Measurements from ENCODE around the gene PSMD6. TPM values are rescaled to one million over a fixed set of nuclear protein-coding genes. Genes with fewer than 3 reads are reported as not detected.

The PSMD6 gene
- polyA plus RNA-seq, 1 donor from 2014 or later = 150 TPM

DNA sequence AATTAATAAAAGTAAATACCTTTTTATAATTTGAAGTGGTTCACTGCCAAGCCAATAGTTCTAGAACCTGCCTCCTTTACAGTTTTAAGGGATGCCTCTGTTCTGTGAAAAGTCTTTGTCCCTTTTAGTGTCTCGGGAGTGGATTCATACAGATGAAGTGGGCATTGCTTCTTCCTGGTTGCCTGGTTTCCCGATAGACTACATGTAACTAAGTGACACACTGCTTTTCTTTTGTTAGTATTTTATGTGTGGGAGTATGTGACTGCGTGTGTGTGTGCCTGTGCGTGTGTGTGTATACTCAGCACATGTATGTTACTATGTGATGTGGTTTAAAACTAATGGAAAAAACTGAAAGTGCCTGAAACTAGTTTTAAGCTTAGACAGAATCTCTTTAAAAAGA, 21.1 kb downstream of the PSMD6 start (continued):
- TF ChIP-seq, protein P1, sequence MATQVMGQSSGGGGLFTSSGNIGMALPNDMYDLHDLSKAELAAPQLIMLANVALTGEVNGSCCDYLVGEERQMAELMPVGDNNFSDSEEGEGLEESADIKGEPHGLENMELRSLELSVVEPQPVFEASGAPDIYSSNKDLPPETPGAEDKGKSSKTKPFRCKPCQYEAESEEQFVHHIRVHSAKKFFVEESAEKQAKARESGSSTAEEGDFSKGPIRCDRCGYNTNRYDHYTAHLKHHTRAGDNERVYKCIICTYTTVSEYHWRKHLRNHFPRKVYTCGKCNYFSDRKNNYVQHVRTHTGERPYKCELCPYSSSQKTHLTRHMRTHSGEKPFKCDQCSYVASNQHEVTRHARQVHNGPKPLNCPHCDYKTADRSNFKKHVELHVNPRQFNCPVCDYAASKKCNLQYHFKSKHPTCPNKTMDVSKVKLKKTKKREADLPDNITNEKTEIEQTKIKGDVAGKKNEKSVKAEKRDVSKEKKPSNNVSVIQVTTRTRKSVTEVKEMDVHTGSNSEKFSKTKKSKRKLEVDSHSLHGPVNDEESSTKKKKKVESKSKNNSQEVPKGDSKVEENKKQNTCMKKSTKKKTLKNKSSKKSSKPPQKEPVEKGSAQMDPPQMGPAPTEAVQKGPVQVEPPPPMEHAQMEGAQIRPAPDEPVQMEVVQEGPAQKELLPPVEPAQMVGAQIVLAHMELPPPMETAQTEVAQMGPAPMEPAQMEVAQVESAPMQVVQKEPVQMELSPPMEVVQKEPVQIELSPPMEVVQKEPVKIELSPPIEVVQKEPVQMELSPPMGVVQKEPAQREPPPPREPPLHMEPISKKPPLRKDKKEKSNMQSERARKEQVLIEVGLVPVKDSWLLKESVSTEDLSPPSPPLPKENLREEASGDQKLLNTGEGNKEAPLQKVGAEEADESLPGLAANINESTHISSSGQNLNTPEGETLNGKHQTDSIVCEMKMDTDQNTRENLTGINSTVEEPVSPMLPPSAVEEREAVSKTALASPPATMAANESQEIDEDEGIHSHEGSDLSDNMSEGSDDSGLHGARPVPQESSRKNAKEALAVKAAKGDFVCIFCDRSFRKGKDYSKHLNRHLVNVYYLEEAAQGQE (IDR thresholded peaks at IDR 0.05; ENCODE audit: borderline replicate concordance) = no peak

DNA sequence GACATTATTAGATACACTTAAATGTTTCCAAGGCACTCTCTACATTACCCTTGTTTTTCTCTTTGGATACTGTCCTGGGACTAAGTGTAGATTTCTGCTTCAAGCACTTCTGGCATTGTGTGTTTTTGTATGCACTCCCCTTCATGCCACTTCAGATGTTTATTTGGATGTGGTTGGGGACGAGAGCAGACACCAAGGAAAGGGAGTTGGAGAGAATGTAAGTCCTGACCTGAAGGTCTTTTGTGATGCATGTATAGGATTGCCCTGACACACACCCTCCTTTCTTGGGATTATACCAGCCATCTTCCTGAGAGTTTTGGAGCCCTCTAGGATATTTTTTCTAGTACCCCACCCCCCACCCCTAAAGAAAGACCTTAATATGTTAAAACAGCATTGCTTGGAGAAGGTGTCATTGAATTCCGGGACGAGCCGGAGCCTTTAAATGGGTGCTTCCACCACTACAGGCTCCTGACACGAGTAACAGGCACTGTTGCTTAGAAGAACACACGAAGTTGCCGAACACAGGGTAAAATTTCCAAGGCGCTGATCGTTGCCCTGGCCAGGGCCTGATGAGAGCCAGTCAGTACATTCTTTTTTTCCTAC, 22.7 kb downstream of the PSMD6 start:
- H4K20me1 ChIP-seq (ENCODE audit: insufficient read depth) = no peaks in the 10 kb centered on the region
- no peak overlapping the region for H3K4me3 ChIP-seq (ENCODE audit: low read length)
- H3F3A ChIP-seq (ENCODE audit: insufficient read depth, low read length, poor library complexity, severe bottlenecking) = no peaks in the 10 kb centered on the region
- no peak overlapping the region for H3K9ac ChIP-seq (ENCODE audit: low read length)
- TF ChIP-seq SMC3 (conservative IDR thresholded peaks at IDR 0.05; ENCODE audit: poor library complexity) = no peak
- TF ChIP-seq, protein P1 (IDR thresholded peaks at IDR 0.05; ENCODE audit: borderline replicate concordance) = no peak
- TF ChIP-seq POLR2AphosphoS5 (IDR thresholded peaks at IDR 0.05) = no peak
- no peak for TF ChIP-seq TAF1 (IDR thresholded peaks at IDR 0.05; ENCODE audit: low read depth)
- H3K27me3 ChIP-seq (ENCODE audit: insufficient read depth, low read depth, low read length) = no peaks in the 10 kb centered on the region
- no peaks in the 10 kb centered on the region for H3K79me2 ChIP-seq (replicated peaks; ENCODE audit: insufficient read depth, low read length)
- H3K27ac ChIP-seq (ENCODE audit: low read length) = no peak overlapping the region
- no peaks in the 10 kb centered on the region for H3K9me2 ChIP-seq (ENCODE audit: insufficient read depth, low read length)
- no peaks in the 10 kb centered on the region for H3K9me3 ChIP-seq (ENCODE audit: low read length)
- peaks cover 10% of the 10 kb centered on the region for H3K36me3 ChIP-seq (ENCODE audit: insufficient read depth, low read length)
- H2AFZ ChIP-seq (ENCODE audit: low read depth, low read length) = no peak overlapping the region
- H3K4me2 ChIP-seq (ENCODE audit: low read length) = no peak overlapping the region

DNA sequence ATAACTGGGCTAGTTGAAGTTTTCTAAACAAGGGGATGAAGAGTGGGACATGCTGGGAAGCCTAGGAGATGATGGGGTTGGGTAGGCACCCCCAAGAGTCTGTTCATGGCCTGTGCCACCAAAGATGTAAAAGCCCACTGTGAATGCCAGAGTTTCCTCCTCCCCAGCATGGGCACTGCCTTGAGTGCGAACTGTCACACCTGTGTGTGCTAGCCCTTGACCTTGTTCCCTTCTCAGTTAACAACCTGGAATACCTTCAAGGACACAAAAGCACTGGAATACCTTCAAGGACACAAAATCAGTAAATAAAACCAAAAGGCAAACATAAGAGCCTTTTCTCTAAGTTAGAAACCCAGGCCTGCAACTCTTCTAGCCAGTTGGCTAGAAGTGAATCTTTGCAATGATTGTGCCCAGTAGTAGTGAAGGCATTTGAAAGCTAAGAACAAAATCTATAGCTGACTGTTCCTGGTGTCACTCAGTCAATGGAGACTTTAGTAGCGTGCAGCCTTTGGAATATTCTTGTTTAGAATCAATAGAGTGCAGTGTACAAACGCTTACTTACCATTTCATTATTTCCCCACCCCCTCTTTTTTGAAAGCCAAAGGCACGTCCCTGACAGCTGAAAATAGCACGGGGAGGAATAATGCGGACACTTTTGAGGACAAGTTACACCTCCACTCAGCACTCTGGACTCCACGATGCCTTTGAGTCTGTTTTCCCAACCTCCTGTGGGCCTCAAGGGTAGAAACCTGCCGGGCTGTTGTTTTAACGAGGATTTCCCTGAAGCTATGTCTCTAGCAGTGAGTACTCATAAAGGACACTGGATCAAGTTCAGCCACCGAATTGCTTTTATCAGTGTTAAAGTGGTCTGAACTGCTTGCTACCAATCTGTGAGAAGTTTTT, 24.2 kb downstream of the PSMD6 start:
- H3K36me3 ChIP-seq (ENCODE audit: insufficient read depth, low read length) = peaks cover 10% of the 10 kb centered on the region
- no peak overlapping the region for H3K27ac ChIP-seq (ENCODE audit: low read length)
- no peaks in the 10 kb centered on the region for H3K9me2 ChIP-seq (ENCODE audit: insufficient read depth, low read length)
- no peaks in the 10 kb centered on the region for H3K27me3 ChIP-seq (ENCODE audit: insufficient read depth, low read depth, low read length)
- H3K9me3 ChIP-seq (ENCODE audit: low read length) = no peaks in the 10 kb centered on the region
- H3K4me3 ChIP-seq (ENCODE audit: low read length) = no peak overlapping the region
- no peaks in the 10 kb centered on the region for H3F3A ChIP-seq (ENCODE audit: insufficient read depth, low read length, poor library complexity, severe bottlenecking)
- H3K9ac ChIP-seq (ENCODE audit: low read length) = no peak overlapping the region
- no peak overlapping the region for H2AFZ ChIP-seq (ENCODE audit: low read depth, low read length)
- no peaks in the 10 kb centered on the region for H4K20me1 ChIP-seq (ENCODE audit: insufficient read depth)
- TF ChIP-seq RAD21 (conservative IDR thresholded peaks at IDR 0.05) (no peak), SMC3 (conservative IDR thresholded peaks at IDR 0.05; ENCODE audit: poor library complexity) (no peak), EZH2 (IDR thresholded peaks at IDR 0.05; ENCODE audit: borderline replicate concordance, insufficient read depth, low read length, poor library complexity, severe bottlenecking) (no peak), POLR2AphosphoS5 (IDR thresholded peaks at IDR 0.05) (no peak), EP300 (conservative IDR thresholded peaks at IDR 0.05; ENCODE audit: poor library complexity, severe bottlenecking) (no peak), TAF1 (IDR thresholded peaks at IDR 0.05; ENCODE audit: low read depth) (no peak), MXI1 (conservative IDR thresholded peaks at IDR 0.05; ENCODE audit: poor library complexity, severe bottlenecking) (no peak)
- TF ChIP-seq, protein P1 (IDR thresholded peaks at IDR 0.05; ENCODE audit: borderline replicate concordance) = no peak
- TF ChIP-seq, protein P2, sequence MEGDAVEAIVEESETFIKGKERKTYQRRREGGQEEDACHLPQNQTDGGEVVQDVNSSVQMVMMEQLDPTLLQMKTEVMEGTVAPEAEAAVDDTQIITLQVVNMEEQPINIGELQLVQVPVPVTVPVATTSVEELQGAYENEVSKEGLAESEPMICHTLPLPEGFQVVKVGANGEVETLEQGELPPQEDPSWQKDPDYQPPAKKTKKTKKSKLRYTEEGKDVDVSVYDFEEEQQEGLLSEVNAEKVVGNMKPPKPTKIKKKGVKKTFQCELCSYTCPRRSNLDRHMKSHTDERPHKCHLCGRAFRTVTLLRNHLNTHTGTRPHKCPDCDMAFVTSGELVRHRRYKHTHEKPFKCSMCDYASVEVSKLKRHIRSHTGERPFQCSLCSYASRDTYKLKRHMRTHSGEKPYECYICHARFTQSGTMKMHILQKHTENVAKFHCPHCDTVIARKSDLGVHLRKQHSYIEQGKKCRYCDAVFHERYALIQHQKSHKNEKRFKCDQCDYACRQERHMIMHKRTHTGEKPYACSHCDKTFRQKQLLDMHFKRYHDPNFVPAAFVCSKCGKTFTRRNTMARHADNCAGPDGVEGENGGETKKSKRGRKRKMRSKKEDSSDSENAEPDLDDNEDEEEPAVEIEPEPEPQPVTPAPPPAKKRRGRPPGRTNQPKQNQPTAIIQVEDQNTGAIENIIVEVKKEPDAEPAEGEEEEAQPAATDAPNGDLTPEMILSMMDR (IDR thresholded peaks at IDR 0.05; ENCODE audit: poor library complexity, severe bottlenecking) = no peak
- H3K79me2 ChIP-seq (replicated peaks; ENCODE audit: insufficient read depth, low read length) = no peaks in the 10 kb centered on the region
- no peak overlapping the region for H3K4me2 ChIP-seq (ENCODE audit: low read length)

All from neural cell (in vitro differentiated cells).